Adrenal gland (tissue), 5 donors: Measurements from ENCODE around the gene DPYD.

ENCODE experiments used
- CTCF ChIP-seq, 6 experiments: fragments of 450-650 bp in 4 of 6; fragments of 200-600 bp in 2 of 6; sonication (generic) in 1 of 6; IDR thresholded peaks; 1 replicate in 5 of 6; 2 replicates in 1 of 6; pipeline versions ENCODE4 v1.5.1 to v1.8.0; 2016 to 2021; ENCODE audit warnings: antibody characterized with exemption in 6 of 6, mild to moderate bottlenecking in 2 of 6, moderate library complexity in 1 of 6
- POLR2A ChIP-seq, 2 donors: fragments of 450-650 bp; IDR thresholded peaks; one replicate each; pipeline ENCODE4 v1.6.1; 2017; ENCODE audit warnings: antibody characterized with exemption in 2 of 2, mild to moderate bottlenecking in 2 of 2, moderate library complexity in 1 of 2
- donor health status: DM: no; HTN: no; CAD: no.

- TF ChIP-seq CTCF (IDR thresholded peaks at IDR 0.05) = no peak
- TF ChIP-seq POLR2A (IDR thresholded peaks at IDR 0.05) = no peak
Observed at GRCh38 chr1:97784661-97785060, 136.2 kb downstream of the DPYD start.
